Loucy (cell line): Measurements from ENCODE around the gene CAMSAP1.

ENCODE experiments used
- H2AFZ ChIP-seq: fragments of 200-600 bp; sonication (generic); 2 replicates; pipeline ENCODE4 v1.6.0; 2016; ENCODE audit warnings: antibody characterized with exemption, mild to moderate bottlenecking, low read length, moderate library complexity
- H3F3A ChIP-seq: fragments of 200-600 bp; 2 replicates; pipeline ENCODE4 v1.6.0; 2016; ENCODE audit warnings: antibody characterized with exemption, low read depth, mild to moderate bottlenecking
- H3K27me3 ChIP-seq: fragments of 200-600 bp; sonication (generic); 2 replicates; pipeline ENCODE4 v1.6.1; 2014; ENCODE audit warnings: low read length, mild to moderate bottlenecking; ENCODE audit not compliant: insufficient read depth, poor library complexity, severe bottlenecking
- H3K36me3 ChIP-seq: fragments of 200-600 bp; sonication (generic); 2 replicates; pipeline ENCODE4 v1.6.1; 2016; ENCODE audit warnings: low read length; ENCODE audit not compliant: insufficient read depth
- H3K4me1 ChIP-seq: fragments of 200-600 bp; sonication (generic); 2 replicates; pipeline ENCODE4 v1.5.1; 2014; ENCODE audit warnings: low read length, mild to moderate bottlenecking; ENCODE audit not compliant: insufficient read depth, poor library complexity, severe bottlenecking
- H3K4me2 ChIP-seq: fragments of 200-600 bp; sonication (generic); 2 replicates; pipeline ENCODE4 v1.6.0; 2014; ENCODE audit warnings: antibody characterized with exemption, low read length, low read depth, mild to moderate bottlenecking; ENCODE audit not compliant: poor library complexity, severe bottlenecking
- H3K4me3 ChIP-seq: fragments of 200-600 bp; sonication (generic); 2 replicates; pipeline ENCODE4 v1.5.1; 2014; ENCODE audit warnings: low read length, mild to moderate bottlenecking, mixed read lengths; ENCODE audit not compliant: poor library complexity, severe bottlenecking
- H3K79me2 ChIP-seq: fragments of 200-600 bp; sonication (generic); 2 replicates; pipeline ENCODE4 v1.6.1; 2014; ENCODE audit warnings: low read length; ENCODE audit not compliant: insufficient read depth
- H3K9ac ChIP-seq: fragments of 200-600 bp; sonication (generic); 2 replicates; pipeline ENCODE4 v1.6.0; 2014; ENCODE audit warnings: mild to moderate bottlenecking, low read depth, low read length, moderate library complexity; ENCODE audit not compliant: poor library complexity, severe bottlenecking
- H3K9me2 ChIP-seq: fragments of 200-600 bp; sonication (generic); replicated peaks from 2 replicates; pipeline ENCODE4 v1.6.1; 2016; ENCODE audit warnings: low read depth, low read length, mixed read lengths
- H3K9me3 ChIP-seq: fragments of 200-600 bp; sonication (generic); 2 replicates; pipeline ENCODE4 v1.6.1; 2014; ENCODE audit warnings: mild to moderate bottlenecking, antibody characterized with exemption, low read length, low read depth; ENCODE audit not compliant: insufficient read depth
- H4K20me1 ChIP-seq: fragments of 200-600 bp; sonication (generic); 2 replicates; pipeline ENCODE4 v1.6.0; 2014; ENCODE audit warnings: antibody characterized with exemption, low read length, mild to moderate bottlenecking; ENCODE audit not compliant: insufficient read depth, poor library complexity, severe bottlenecking
- EZH2phosphoT487 ChIP-seq: fragments of 200-600 bp; IDR thresholded peaks from 2 replicates; pipeline ENCODE4 v1.6.1; 2018; ENCODE audit warnings: antibody characterized with exemption, mild to moderate bottlenecking, moderate library complexity, borderline replicate concordance
- TF ChIP-seq, protein P1 (sequence below): fragments of 200-600 bp; sonication (generic); conservative IDR thresholded peaks from 2 replicates; pipeline ENCODE4 v1.5.1; 2014; ENCODE audit warnings: mild to moderate bottlenecking, antibody characterized with exemption, low read length

CAMSAP1 gene

GRCh38 chr9:135766707-135767106 is 140.6 kb downstream of the CAMSAP1 start:
- Histone ChIP-seq H3K36me3 (no peaks in the 10 kb centered on the region), H3K4me3 (no peak overlapping the region), H3K4me1 (no peaks in the 10 kb centered on the region), H3F3A (no peaks in the 10 kb centered on the region), H3K79me2 (no peaks in the 10 kb centered on the region), H3K4me2 (no peak overlapping the region), H2AFZ (no peak overlapping the region), H4K20me1 (no peaks in the 10 kb centered on the region), H3K27me3 (no peaks in the 10 kb centered on the region), H3K9me3 (peaks cover 16% of the 10 kb centered on the region; the same call in 1 of the 2 replicates), H3K9ac (no peak overlapping the region), H3K9me2 (no peaks in the 10 kb centered on the region)
- TF ChIP-seq, protein P1, sequence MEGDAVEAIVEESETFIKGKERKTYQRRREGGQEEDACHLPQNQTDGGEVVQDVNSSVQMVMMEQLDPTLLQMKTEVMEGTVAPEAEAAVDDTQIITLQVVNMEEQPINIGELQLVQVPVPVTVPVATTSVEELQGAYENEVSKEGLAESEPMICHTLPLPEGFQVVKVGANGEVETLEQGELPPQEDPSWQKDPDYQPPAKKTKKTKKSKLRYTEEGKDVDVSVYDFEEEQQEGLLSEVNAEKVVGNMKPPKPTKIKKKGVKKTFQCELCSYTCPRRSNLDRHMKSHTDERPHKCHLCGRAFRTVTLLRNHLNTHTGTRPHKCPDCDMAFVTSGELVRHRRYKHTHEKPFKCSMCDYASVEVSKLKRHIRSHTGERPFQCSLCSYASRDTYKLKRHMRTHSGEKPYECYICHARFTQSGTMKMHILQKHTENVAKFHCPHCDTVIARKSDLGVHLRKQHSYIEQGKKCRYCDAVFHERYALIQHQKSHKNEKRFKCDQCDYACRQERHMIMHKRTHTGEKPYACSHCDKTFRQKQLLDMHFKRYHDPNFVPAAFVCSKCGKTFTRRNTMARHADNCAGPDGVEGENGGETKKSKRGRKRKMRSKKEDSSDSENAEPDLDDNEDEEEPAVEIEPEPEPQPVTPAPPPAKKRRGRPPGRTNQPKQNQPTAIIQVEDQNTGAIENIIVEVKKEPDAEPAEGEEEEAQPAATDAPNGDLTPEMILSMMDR, result no peak

- no peak overlapping the region for H3K4me2 ChIP-seq
- TF ChIP-seq EZH2phosphoT487, result no peak
- TF ChIP-seq, protein P1, result no peak
- H3K4me1 ChIP-seq, result no peaks in the 10 kb centered on the region
- H3K9me2 ChIP-seq, result no peaks in the 10 kb centered on the region
- H3F3A ChIP-seq, result no peaks in the 10 kb centered on the region
- H3K79me2 ChIP-seq, result no peaks in the 10 kb centered on the region
- no peak overlapping the region for H3K4me3 ChIP-seq
- H3K9ac ChIP-seq, result no peak overlapping the region
- H3K36me3 ChIP-seq, result no peaks in the 10 kb centered on the region
- H3K27me3 ChIP-seq, result no peaks in the 10 kb centered on the region
- H2AFZ ChIP-seq, result no peak overlapping the region
- peaks cover 16% of the 10 kb centered on the region; the same call in 1 of the 2 replicates for H3K9me3 ChIP-seq
- H4K20me1 ChIP-seq, result no peaks in the 10 kb centered on the region
Observed at GRCh38 chr9:135766251-135766650, 141.1 kb downstream of the CAMSAP1 start.

DNA sequence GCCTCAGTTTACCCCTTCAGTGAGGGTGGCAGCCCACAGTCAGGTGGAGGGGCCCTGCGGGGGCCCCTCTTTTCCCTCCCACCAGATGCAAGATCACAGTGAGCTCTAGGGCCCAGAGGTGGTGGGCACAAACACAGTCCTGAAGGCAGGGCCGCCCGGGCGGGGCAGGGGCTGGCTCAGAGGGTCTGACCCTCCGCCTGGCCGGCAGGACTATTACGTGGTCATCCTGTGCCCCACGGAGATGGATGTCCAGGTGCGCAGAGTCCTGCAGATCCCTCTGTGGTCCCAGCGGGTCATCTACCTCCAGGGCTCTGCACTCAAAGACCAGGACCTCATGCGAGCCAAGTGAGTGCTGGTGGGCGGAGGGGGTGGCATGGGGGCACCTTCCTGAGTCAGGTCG is 141.9 kb downstream of the CAMSAP1 start:
- Histone ChIP-seq H2AFZ (no peak overlapping the region), H3K4me2 (no peak overlapping the region), H3K27me3 (no peaks in the 10 kb centered on the region), H4K20me1 (no peaks in the 10 kb centered on the region), H3K36me3 (no peaks in the 10 kb centered on the region), H3K4me1 (no peaks in the 10 kb centered on the region), H3K4me3 (no peak overlapping the region), H3K9ac (no peak overlapping the region), H3F3A (no peaks in the 10 kb centered on the region), H3K9me3 (peaks cover 16% of the 10 kb centered on the region; the same call in 1 of the 2 replicates), H3K9me2 (no peaks in the 10 kb centered on the region), H3K79me2 (no peaks in the 10 kb centered on the region)
- TF ChIP-seq, protein P1, result no peak
- TF ChIP-seq EZH2phosphoT487, result no peak
